GM11168 (cell line): ENCODE results near the gene ODAM.
"Not testable (repeated sequence)": the region's sequence is repeated elsewhere in the genome, so short reads cannot be mapped to it uniquely, and the experiment has no call there.

ENCODE experiments used
- in situ Hi-C: fragments of 300-500 bp; cut with MboI; formaldehyde crosslinking; loops from one replicate; pipeline ENCODE4 v1.12.0; 2022; ENCODE audit warnings: low sequenced_read_pairs; ENCODE audit not compliant: unreplicated experiment

Gene ODAM

GRCh38 chr4:70195425-70195824 lies at the start of gene ODAM:
Gene ODAM, plus strand, starts transcription at chr4:70195725. Its CDS starts 819 bp downstream, at chr4:70196544.
- in situ Hi-C loops: loop anchor here (25.0 kb wide), 1 partner anchor 508 kb away; no protein-coding TSS in a partner anchor

GRCh38 chr4:70151271-70151670 lies 44.3 kb upstream of the ODAM start:
- in situ Hi-C loops: no loop called here

GRCh38 chr4:70152088-70152487 lies 43.4 kb upstream of the ODAM start:
- in situ Hi-C loops: no loop called here

GRCh38 chr4:70153937-70154336 lies 41.6 kb upstream of the ODAM start, which contains the start of gene PRR27:
Gene PRR27, plus strand, starts transcription at chr4:70154237. Its CDS starts 139 bp downstream, at chr4:70154376.
- in situ Hi-C loops: no loop called here

- in situ Hi-C loops: no loop called here
Measured at GRCh38 chr4:70158576-70158975, 36.9 kb upstream of the ODAM start.

- in situ Hi-C loops: loop anchor here (25.0 kb wide), 1 partner anchor 490 kb away; no protein-coding TSS in a partner anchor
Measured at GRCh38 chr4:70177090-70177489, 18.4 kb upstream of the ODAM start.

- in situ Hi-C loops: loop anchor here (25.0 kb wide), 1 partner anchor 491 kb away; no protein-coding TSS in a partner anchor
Measured at GRCh38 chr4:70178075-70178660, 17.4 kb upstream of the ODAM start.

- in situ Hi-C loops: loop anchor here (25.0 kb wide), 1 partner anchor 493 kb away; no protein-coding TSS in a partner anchor
Measured at GRCh38 chr4:70179811-70180210, 15.7 kb upstream of the ODAM start.

- in situ Hi-C loops: loop anchor here (25.0 kb wide), 1 partner anchor 495 kb away; no protein-coding TSS in a partner anchor
Measured at GRCh38 chr4:70181864-70182263, 13.7 kb upstream of the ODAM start.

GRCh38 chr4:70182517-70183167 lies 12.9 kb upstream of the ODAM start:
- in situ Hi-C loops: loop anchor here (25.0 kb wide), 1 partner anchor 495 kb away; no protein-coding TSS in a partner anchor

- in situ Hi-C loops: loop anchor here (25.0 kb wide), 1 partner anchor 496 kb away; no protein-coding TSS in a partner anchor
Measured at GRCh38 chr4:70183168-70183939, 12.2 kb upstream of the ODAM start.

GRCh38 chr4:70183940-70184246 lies 11.6 kb upstream of the ODAM start:
- in situ Hi-C loops: loop anchor here (25.0 kb wide), 1 partner anchor 497 kb away; no protein-coding TSS in a partner anchor

GRCh38 chr4:70187216-70187615 lies 8.3 kb upstream of the ODAM start:
- in situ Hi-C loops: loop anchor here (25.0 kb wide), 1 partner anchor 500 kb away; no protein-coding TSS in a partner anchor

- in situ Hi-C loops: loop anchor here (25.0 kb wide), 1 partner anchor 503 kb away; no protein-coding TSS in a partner anchor
Measured at GRCh38 chr4:70190579-70190978, 4.9 kb upstream of the ODAM start.

GRCh38 chr4:70191647-70192046 lies 3.9 kb upstream of the ODAM start:
- in situ Hi-C loops: loop anchor here (25.0 kb wide), 1 partner anchor 504 kb away; no protein-coding TSS in a partner anchor

- in situ Hi-C loops: loop anchor here (25.0 kb wide), 1 partner anchor 506 kb away; no protein-coding TSS in a partner anchor
Measured at GRCh38 chr4:70192895-70193294, 2.6 kb upstream of the ODAM start.

- in situ Hi-C loops: loop anchor here (25.0 kb wide), 1 partner anchor 510 kb away; no protein-coding TSS in a partner anchor
Measured at GRCh38 chr4:70196857-70197256, 1.3 kb downstream of the ODAM start.

- in situ Hi-C loops: loop anchor here (25.0 kb wide), 1 partner anchor 511 kb away; no protein-coding TSS in a partner anchor
Measured at GRCh38 chr4:70197842-70198241, 2.3 kb downstream of the ODAM start.

- in situ Hi-C loops: no loop called here
Measured at GRCh38 chr4:70203601-70204000, 8.1 kb downstream of the ODAM start.

GRCh38 chr4:70212752-70213151 lies 17.2 kb downstream of the ODAM start:
- in situ Hi-C loops: not testable (repeated sequence)
